Right kidney (tissue), 1 donor: Measurements from ENCODE around the gene ATP8B4.

Source experiments
- DNase-seq: peaks from one replicate; pipeline ENCODE4 v3.0.0-alpha.2; 2016

The ATP8B4 gene

GRCh38 chr15:49852756-49853155 lies 266.3 kb downstream of the ATP8B4 start:
- DNase-seq = no peak

- DNase-seq = no peak
Measured at GRCh38 chr15:49848807-49849206, 270.2 kb downstream of the ATP8B4 start.

GRCh38 chr15:49848282-49848724 lies 270.7 kb downstream of the ATP8B4 start:
- no peak for DNase-seq

GRCh38 chr15:49847423-49848281 lies 271.4 kb downstream of the ATP8B4 start:
- DNase-seq = no peak

GRCh38 chr15:49844390-49844789 lies 274.6 kb downstream of the ATP8B4 start:
- DNase-seq = no peak

GRCh38 chr15:49843725-49844124 lies 275.3 kb downstream of the ATP8B4 start:
- DNase-seq = no peak

- DNase-seq = no peak
Measured at GRCh38 chr15:49842031-49842730, 276.9 kb downstream of the ATP8B4 start.

- DNase-seq = no peak
Measured at GRCh38 chr15:49832511-49832910, 286.5 kb downstream of the ATP8B4 start.

- no peak for DNase-seq
Measured at GRCh38 chr15:49831206-49831965, 287.6 kb downstream of the ATP8B4 start.

GRCh38 chr15:49830391-49830790 lies 288.6 kb downstream of the ATP8B4 start:
- DNase-seq = no peak

- DNase-seq = no peak
Measured at GRCh38 chr15:49827311-49827710, 291.7 kb downstream of the ATP8B4 start.

- DNase-seq = no peak
Measured at GRCh38 chr15:49826640-49827234, 292.3 kb downstream of the ATP8B4 start.

- DNase-seq = no peak
Measured at GRCh38 chr15:49824775-49825099, 294.3 kb downstream of the ATP8B4 start.

- no peak for DNase-seq
Measured at GRCh38 chr15:49823987-49824774, 294.9 kb downstream of the ATP8B4 start.

GRCh38 chr15:49817100-49817499 lies 301.9 kb downstream of the ATP8B4 start:
- DNase-seq = no peak

GRCh38 chr15:49815950-49816349 lies 303.1 kb downstream of the ATP8B4 start:
- no peak for DNase-seq

- DNase-seq = no peak
Measured at GRCh38 chr15:49815526-49815925, 303.5 kb downstream of the ATP8B4 start.

GRCh38 chr15:49814709-49815108 lies 304.3 kb downstream of the ATP8B4 start:
- no peak for DNase-seq

- DNase-seq = no peak
Measured at GRCh38 chr15:49813625-49814024, 305.4 kb downstream of the ATP8B4 start.

GRCh38 chr15:49810720-49811119 lies 308.3 kb downstream of the ATP8B4 start:
- no peak for DNase-seq

- no peak for DNase-seq
Measured at GRCh38 chr15:49809894-49810609, 309.0 kb downstream of the ATP8B4 start.
